ENCODE results near the gene CLDN10.

Gene CLDN10

GRCh38 chr13:95603887-95604555 lies 51.5 kb downstream of the CLDN10 start:
- DNase-seq: no peak

DNA sequence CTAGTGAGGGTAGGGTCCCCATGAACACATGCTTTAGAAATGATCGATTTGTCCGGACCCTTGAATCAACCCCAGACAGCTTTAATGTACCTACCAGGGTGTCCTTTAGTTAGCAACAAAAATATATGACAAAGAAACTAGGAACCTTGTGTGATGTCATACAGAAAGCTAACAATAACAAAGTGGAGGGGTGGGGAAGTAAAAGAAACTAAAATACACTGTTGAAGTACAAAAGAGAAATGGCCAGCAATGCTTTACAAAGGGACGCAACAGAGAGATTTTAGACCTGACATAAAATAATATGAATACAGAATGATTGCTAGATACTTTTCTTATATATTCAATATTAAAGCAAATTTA lies 52.0 kb downstream of the CLDN10 start:
- no peak for DNase-seq

- no peak for DNase-seq
Observed at GRCh38 chr13:95605448-95606125, 53.1 kb downstream of the CLDN10 start.

DNA sequence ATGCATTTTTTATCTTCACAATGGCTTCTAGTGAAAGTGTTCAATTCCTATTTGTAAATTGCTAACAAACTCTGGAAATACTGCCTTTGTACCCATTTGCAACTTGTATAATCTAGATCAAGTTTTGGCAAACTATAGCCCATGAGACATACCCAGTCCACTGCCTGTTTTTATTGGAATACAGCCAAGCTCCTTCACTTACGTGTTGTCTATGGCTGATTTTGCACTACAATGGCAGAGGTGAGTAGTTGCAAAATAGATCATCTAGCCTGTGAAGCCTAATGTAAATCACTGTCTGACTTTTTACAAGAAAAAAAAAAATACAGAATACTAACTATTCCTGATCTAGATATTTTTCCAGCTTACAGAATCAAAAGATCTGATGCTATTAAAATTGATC lies 54.8 kb downstream of the CLDN10 start:
- DNase-seq: no peak

GRCh38 chr13:95608640-95609323 lies 56.3 kb downstream of the CLDN10 start:
- DNase-seq: no peak

DNA sequence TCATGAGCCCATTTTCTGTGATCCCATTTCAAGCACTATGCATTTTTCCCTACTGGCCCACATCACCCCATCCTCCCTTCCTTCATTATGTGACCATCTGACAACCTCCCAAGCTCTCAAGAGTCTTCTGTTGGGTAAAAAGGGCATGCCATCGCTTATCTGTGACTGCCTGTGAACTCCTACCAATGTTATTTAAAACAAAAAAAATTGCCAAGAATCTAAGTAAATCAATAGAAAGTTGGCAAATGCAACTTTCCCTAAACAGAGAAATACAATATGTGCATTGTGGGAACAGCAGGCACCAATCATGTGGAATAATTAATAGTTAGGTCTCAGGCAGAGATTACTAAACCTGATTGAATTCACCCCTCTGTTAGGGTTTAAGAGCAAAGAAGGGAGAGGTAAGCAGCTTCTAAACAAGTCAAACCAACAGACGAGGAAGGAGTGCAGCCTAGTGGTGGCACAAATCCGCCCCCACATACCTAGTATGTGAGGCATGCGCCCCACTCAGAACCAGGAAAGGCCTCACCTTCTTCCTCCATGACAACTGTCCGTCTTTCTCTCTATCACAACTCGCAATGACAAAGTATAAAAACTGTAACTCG lies 62.2 kb downstream of the CLDN10 start:
- no peak for DNase-seq

GRCh38 chr13:95615539-95615938 lies 63.0 kb downstream of the CLDN10 start:
- no peak for DNase-seq

DNA sequence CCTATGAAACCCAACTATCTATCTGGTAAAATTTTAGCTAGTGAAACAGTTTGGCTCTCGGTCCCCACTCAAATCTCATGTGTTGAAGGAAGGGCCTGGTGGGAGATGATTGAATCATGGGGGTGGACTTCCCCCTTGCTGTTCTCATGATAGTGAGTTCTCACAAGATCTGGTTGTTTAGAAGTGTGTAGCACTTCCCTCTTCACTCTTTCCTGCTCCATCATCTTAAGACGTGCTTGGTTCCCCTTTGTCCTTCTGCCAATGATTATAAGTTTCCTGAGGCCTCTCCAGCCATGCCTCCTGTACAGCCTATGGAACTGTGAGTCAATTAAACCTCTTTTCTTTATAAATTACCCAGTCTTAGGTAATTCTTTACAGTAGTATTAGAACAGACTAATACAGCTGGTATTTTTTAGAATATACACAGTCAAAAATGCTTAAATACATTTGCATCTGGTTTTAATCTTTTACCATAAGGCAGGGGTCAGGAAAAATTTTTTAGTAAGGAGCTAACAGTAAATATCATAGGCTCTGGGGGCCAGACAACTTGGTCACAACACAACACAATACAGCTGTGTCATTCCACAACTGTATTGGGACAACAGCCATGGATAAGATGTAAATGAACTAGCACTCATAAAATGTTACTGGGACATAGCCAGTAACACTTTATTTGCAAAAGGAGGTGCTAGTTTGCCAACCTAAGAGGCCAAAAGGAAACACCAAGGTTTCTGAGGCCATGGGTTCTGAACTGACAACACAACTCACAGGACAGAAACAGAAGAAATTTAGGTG lies 67.7 kb downstream of the CLDN10 start:
- DNase-seq: no peak

GRCh38 chr13:95620825-95621498 lies 68.4 kb downstream of the CLDN10 start:
- DNase-seq: no peak

DNA sequence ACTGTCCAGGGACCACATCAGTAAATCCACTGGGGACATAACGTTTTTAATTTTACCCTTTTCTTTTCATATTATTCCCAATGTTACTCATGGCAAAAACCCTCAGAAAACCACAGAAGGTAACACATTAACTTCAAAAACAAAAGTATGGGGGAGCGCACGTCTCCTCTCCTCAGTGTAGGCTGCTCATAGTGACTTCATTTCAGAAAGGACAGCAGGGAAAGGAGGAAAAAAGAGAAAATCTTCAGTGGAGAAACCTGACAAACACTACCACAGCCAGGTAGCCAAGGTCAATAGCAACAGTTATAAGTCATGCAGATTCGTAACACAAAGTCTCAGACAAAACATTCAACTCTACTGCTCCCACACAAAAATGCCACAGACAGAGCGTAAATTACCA lies 70.6 kb downstream of the CLDN10 start:
- no peak for DNase-seq

- DNase-seq: no peak
Observed at GRCh38 chr13:95624020-95624419, 71.5 kb downstream of the CLDN10 start.

DNA sequence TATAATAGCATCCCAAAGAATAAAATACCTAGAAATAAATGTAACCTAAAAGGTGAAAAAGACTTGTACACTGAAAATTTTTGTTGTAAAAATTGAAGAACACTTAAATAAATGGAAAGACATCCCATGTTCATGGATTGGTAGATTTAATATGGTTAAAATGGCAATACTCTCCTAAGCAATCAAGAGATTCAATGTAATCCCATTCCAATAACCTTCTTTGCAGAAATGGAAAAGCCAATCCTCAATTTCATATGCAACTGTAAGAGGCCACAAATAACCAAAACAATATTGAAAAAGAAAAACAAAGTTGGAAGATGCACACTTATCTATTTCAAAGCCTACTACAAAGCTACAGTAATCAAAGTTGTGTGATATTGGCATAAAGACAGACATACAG lies 74.2 kb downstream of the CLDN10 start:
- no peak for DNase-seq

DNA sequence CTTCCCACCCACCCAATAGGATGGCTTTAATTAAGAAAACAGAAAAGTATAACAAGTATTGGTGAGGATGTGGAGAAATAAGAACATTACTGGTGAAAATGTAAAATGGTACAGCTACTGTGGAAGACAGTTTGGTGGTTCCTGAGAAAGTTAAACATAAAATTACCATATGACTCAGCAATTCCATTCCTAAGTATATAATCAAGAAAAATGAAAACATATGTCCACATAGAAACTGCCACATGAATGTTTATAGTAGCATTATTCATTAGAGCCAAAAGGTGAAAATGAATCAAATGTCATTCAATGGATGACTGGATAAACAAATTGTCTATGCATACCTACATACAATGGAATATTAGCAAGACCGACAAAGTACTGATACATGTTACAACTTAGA lies 75.1 kb downstream of the CLDN10 start:
- no peak for DNase-seq

- no peak for DNase-seq
Observed at GRCh38 chr13:95628488-95628887, 76.0 kb downstream of the CLDN10 start.

DNA sequence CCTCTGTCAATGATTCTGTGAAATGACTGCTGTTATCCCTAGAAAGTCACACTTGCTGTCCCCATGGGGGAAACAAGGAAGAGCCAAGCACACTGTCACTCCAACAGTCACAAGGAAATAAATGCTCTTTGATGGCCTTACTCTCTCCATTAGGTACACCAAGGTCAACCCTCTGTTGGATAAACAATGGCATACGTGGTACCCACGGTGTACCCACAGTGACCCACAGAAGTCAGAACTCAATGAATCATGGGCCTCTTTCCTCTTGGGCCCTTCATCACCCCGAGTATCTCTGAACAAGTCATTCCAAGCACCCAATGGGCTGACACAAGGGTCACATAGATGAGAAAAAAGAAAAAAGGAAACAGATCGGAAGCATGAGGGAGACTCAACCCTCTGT lies 76.6 kb downstream of the CLDN10 start:
- DNase-seq: no peak

Measured in NK-92 treated with Interleukin-12 subunit alpha and Interleukin-12 subunit beta, amount 100 ng/mL, for 24 hours (cell line).